GM18502 (cell line): ENCODE results near the gene PCSK5.
A peak's percentile ranks its signal among the peaks of the same experiment; 100 is the strongest.
"Not testable (repeated sequence)": the region's sequence is repeated elsewhere in the genome, so short reads cannot be mapped to it uniquely, and the experiment has no call there.

Source experiments
- ATAC-seq: cut with Tn5 transposase; IDR thresholded peaks from one replicate; pipeline ENCODE4 v1.9.1; 2021; ENCODE audit warnings: mild to moderate bottlenecking; ENCODE audit not compliant: unreplicated experiment, poor library complexity

Gene PCSK5

DNA sequence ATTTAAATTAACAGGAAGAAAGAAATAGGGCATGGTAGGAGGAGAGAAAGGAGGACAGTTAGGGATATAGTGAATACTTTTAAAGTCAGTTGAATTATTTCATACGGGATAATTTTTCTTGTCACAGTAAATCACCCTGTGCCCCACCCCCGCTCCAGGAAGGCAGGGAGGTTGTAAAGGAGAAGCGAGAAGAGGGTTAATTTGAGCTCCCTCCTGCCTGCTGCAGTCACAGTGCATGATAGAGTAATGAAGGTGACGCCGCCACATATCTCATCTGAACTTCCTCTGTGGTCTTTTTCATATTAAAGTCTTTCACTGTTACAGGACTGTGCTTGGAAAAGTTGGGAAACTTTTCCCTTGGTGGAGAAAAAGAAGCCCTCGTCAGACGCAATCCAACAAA lies 896 bp upstream of the PCSK5 start:
- no peak for ATAC-seq

DNA sequence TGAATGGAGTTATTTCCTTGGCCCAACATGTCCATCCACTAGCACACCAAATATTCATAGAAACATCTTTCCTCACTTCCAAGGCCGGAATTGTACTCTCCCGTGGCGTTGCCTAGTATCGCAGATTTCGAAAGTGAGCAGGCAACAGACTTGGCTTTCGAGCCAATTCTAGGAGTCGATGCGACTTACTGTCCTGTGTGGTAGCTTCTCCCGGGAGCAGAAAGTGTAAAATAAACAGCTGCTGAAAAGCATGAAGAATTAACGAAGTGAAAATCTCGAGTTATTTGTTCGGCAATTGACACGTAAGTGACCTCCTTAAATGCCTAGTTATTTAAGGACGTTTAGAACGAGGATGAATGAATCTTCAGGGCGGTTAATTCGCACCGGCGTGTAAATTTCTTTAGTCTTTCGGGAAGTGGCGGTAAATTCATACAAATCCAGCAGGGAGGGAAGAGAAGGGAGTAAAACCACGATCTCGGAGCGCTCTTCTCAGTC lies 449 bp upstream of the PCSK5 start:
- peak; percentile 22 for ATAC-seq

DNA sequence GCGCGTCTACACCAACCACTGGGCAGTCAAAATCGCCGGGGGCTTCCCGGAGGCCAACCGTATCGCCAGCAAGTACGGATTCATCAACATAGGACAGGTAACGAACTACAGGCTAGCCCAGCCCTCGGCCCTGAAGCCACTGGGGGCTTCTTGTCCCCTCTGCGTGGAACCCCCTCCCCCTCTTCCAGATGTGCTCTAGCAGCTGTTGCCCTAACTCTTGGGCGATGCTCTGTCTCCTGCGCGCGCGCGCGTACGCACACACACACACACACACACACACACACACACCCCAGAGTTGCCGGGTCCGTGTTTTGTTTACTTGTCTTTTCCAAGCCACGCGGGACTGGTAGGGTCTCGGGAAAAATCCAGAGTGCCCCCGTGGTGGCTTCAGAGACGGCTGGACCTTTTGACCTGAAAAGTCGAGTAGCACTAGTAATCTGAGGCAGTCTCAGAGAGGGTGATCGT lies 836 bp downstream of the PCSK5 start:
- no peak for ATAC-seq

DNA sequence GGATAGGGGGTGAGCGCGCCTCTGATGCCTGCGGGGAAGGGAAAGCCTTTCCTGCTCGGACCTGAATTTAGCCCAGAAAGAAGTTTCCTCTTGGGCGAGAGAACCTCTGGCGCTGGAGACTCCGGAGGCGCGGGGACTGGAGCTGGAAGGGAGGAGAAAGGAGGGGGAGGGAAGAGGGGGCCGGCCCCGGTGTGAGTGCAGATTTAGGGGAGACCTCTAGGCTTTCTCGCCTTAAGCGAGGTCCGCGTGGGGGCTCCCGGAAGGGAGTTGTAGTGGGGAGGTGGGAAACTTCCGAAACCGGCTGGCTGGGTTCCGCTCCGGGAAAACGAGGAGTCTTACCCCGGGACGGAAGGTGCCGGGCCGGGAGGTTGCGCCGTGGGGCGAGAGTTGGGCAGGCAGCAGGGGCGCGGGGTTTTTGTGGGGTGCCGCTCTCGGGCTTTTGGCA lies 1.3 kb downstream of the PCSK5 start:
- ATAC-seq = no peak

DNA sequence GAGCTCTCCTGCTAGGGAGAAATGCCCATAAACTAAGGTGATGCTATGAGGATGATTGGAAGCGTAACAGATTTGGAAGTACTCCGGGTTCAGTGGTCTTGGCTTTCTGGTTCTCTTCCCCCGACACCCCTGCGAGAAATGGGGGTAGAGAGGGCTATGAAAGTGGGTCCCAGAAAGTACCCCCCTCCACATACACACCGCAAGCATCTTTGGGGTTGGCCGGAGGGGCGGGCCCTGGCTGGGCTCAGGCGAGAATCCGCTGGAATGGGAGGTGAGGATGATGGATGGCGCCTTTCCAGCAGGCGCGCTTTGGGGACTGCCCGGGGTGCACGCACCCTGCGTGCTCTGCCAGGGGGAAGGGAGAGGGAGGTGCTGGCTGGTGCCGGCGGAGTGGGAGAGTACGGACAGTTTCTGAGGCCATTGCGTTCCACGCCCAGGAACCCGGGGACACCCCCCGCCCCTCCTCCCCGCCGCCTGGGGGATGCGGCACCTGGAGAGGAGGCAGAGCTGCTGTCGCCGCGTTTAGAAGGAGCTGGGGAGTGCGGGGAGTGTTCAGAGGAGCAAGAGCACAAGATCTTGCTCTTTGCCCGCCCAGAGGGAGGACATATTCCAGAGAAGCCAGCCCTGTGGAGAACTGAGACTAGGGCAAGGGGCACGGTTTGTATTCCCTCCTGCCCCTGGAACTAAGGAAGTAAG lies 1.9 kb downstream of the PCSK5 start:
- no peak for ATAC-seq

DNA sequence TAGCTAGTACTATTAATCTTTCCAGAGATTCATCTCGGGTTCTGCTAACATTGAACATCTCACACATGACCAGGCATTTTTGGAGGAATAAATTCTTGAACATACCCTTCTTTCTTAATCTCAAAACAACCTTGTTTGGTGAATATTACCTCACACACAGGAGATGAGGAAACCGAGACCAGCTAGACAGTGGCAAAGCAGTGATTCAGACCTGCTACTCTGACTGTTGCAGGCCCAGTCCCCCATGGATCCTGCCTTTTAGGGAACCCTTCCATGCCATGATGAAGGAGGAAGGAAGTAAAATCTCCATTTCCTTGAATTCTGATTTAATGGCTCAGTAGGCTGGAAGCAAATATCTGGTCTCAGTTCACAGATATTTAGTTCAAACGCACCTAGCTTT lies 2.6 kb downstream of the PCSK5 start:
- ATAC-seq = no peak

DNA sequence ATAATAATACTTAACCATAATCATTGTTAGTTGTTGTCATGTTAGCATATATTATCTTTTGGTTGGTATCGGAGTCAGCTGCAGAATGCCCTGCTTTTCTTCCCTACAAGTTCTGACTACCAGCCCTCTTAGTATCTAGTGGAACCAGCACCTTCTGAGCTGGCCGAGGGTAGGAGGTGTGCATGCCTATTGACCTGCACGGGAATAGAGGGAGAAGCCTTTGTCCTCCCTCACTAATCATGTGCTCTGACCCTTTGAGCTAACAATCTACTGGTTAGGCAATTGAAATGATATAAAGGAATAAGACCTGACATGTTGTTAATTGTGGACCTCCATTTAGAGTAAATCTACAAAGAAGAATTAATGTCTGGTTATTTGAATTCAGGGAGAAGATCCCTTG lies 4.1 kb downstream of the PCSK5 start:
- no peak for ATAC-seq

DNA sequence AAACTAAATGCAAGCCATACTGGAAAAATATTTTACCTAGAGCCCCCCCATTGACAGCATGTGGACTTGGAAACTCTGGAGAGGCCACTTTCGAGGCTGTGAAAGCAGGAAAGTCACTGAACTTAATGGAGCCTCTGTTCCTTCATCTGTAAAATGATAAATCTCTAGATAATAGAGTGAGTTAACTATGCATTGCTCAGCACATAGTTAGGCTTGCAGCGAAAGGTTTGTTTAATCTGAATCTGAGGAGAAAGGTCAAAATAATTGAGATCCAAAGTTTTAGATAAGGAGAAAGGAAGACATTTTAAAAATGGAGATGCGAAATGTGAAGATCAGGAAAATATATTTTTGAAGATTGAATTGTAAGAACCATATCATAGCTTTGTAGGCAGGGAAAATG lies 4.6 kb downstream of the PCSK5 start:
- ATAC-seq = no peak

DNA sequence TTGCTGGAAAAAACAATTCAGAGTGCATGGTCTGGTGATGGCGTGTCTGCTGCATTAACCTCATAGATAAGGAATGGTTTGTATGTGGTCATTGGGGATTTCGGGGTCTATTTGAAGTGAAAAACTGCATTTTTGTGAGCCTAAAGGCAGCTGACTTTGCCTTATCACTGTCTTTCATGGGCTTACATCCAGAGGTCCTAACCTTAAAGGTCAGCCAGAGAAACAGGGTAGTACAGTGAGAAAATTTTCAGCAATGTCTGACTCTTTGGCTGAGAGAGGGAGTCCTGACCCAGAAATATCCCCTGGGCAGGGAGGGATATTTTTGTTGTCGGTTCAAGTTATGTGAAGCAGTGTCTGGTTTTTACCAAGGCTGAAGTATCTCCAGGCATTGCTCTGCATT lies 5.7 kb downstream of the PCSK5 start:
- ATAC-seq = no peak

DNA sequence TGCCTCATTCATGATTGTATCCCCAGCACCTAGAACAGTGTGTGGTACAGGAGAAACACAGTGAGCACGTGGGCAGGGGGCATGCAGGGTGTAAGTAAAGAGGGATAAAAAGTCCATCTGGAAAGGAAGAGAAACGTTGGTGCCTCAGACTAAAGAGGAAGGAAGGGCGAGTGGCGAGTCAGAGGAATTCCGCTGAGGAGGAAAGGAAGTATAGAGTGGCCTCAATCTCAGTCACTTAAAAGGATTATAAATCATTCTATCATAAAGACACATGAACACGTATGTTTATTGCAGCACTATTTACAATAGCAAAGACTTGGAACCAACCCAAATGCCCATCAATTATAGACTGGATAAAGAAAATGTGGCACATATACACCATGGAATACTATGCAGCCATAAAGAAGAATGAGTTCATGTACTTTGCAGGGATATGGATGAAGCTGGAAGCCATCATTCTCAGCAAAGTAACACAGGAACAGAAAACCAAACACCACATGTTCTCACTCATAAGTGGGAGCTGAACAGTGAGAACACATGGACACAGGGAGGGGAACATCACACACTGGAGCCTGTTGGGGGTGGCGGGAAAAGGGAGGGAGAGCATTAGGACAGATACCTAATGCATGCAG lies 10.5 kb downstream of the PCSK5 start:
- ATAC-seq = not testable (repeated sequence)

DNA sequence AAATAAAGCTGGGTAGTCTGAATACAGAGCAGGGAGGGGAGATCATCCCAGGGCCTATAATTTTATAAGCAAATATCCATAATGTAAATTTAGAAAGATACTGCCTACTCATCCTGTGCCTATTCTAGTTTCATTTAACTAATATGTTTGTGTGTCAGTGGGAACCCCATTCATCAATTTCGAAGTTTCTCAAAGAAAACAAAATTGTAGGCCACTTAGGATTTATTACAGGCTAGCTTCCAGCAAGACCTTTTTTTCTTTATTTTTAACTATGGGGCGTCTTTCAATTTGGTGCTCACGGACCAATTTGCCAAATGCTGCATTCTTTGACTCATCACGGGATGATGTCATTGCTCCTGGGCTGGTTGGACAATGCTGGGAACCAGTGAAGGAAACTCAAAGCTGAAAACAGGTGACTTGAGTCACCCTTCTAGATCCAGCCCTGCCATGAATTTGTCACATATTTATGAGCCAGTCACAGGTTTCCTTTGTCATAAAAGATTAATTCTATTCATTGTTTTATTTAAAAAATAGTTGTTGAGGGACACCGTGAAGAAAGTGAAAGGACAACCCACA lies 13.4 kb downstream of the PCSK5 start:
- no peak for ATAC-seq

DNA sequence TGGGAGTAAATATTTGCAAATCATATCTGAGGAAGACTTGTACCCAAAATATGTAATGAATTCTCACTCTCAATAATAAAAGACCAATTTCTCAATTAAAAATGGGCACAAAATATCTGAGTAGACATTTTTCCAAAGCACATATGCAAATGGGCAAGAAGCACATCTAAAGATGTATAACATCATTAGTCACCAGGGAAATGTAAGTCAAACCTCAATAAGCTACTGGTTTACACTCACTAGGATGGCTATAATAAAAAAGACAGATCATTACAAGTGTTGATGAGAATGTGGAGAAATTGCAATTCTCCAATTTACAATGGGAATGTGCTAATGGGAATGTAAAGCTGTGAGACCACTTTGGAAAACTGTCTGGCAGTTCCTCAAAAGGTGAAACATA lies 13.9 kb downstream of the PCSK5 start:
- ATAC-seq = no peak

DNA sequence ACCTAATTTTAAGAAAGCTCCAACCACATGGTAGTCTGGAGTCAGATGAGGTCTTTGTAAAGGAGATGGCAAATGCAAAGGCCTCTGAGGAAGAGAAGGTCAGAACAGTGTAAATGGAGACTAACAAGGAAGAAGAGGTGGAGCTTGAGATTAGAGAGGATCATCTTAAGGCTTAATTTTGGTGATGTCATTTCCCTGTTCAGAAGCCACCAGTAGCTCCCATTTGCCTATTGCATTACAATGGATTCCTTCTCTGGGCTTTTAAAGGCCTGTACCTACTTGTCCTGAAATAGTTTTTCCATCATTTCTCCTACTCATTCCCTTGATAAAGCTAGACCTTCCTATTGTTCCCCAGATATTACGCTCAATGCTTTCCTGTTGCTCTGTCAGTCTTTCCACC lies 16.1 kb downstream of the PCSK5 start:
- no peak for ATAC-seq

DNA sequence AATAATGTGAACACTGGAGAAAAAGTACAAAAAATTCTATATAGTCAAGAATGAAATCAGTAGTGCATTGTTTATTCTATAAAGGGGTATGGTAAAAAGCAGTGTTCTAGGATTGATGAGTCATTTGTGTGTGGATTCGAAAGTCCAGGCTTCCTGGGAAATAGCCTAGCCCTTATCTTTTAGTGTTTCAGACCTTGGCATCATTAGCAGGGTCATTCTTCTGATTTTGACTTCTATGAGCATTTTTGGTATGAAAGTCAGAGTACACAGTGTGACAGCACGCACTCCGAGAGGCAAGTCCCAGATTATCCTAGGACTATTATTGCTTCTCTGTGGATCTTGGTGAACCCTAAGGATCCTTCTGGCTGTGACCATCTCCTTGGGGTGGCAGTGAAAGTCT lies 16.9 kb downstream of the PCSK5 start:
- ATAC-seq = no peak

DNA sequence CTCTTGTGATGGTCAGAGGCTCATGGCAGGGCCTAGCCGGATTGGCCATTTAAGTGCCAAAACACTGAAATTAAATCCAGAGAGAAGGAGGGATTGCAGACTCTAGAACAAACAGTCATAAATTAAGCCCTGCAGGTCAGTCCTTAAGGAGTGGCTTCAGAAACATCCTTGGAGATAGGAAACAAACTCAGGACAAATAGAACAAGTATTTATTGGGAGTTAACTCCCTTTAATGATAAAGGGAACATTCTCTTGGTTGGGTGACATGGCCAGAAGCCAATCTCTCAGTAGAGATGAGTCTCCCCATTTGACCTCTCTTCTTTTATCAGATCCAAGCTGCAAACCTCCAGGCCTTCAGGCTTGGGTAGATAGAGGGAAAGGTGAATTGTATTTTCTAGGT lies 17.4 kb downstream of the PCSK5 start:
- ATAC-seq = no peak

DNA sequence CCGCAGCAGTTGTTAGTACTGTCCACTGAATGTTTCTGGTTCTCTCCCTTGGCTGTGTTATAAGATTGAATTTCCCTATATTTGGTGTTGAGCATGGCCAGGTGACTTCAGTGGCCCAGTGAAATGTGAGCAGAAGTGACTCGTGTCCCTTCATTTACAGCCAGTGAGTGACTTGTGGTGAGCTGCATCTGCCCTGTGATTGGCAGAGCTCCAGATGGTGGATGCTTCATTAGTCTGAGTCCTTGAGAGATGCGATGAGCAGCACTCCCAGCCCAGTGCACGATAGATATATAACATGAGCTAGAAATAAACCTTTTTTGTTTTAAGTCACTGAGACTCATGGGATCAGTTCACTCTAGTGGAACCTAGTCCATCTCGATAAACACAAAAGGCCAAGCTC lies 19.3 kb downstream of the PCSK5 start:
- no peak for ATAC-seq

DNA sequence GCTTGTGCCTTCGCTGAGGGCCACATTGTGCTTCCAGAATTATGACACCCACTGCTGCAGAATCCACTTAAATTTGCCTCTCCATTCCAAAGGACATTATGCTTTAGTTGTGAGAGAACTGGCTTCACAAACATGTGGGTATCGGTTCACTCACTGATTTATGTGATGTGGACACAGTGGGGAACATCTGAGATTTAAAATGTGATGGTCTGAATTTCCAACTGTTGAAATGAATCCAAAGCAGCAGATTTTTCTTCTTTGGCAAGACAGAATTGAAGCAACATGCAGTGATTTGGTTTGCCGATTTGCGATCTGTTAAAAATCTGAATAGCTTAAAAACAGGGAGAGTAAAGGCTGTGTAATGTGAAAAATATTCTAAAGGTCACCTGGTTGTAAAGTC lies 20.3 kb downstream of the PCSK5 start:
- ATAC-seq = no peak

DNA sequence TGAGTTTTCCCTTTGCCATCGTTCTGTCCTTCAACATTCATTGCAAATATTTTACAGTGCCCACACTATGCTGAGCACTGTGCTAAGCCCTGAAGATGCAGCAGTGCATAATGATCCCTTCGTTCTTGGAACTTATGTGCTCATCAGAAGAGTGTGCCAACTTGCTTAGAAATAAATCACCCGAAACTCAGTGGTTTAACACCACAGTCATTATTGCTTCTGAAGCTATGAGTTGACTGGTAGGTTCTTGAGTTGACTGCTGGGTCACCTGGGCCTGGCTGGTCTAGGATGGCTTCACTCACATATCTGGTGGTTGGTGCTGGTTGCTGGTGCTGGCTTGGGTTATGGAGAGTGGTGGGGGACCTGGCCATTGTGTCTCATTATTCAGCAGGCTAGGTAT lies 20.9 kb downstream of the PCSK5 start:
- ATAC-seq = no peak

DNA sequence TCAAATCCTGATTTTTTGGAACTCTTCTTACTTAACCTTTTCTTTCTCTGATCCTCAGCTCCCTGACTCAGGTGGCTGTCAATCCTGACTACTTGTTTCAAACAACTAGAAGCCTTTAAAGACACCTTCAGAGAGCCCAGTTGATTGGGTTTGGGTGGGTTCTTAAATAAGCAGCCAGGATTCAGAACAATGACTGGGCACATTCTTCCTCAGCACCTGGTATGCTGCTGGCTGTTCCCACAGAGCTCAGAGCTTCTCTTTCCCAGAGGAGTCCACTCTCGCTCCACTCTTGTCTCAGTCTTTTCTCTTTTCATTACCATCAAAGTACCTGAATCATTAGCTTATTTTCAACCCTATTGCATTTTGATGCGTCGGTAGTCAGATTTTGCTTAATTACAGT lies 22.5 kb downstream of the PCSK5 start:
- no peak for ATAC-seq

DNA sequence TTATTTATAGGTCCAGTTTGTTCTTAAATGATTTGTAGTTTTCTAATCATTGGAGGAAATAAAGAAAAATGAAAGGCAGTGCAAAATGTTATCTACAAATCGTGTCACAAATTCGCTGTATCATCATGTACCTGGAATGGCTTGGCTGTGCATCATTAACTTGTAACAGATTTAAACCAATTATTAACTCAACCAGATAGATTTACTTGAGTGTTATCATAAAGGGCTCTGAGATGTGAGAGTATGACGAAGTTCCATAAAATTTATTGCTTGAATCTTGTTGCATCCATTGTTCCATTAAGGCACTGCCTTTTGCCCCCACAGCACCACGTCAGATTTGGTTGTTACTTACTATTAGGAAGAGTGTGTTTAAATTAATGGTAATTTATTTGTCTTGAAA lies 23.5 kb downstream of the PCSK5 start:
- ATAC-seq = no peak

DNA sequence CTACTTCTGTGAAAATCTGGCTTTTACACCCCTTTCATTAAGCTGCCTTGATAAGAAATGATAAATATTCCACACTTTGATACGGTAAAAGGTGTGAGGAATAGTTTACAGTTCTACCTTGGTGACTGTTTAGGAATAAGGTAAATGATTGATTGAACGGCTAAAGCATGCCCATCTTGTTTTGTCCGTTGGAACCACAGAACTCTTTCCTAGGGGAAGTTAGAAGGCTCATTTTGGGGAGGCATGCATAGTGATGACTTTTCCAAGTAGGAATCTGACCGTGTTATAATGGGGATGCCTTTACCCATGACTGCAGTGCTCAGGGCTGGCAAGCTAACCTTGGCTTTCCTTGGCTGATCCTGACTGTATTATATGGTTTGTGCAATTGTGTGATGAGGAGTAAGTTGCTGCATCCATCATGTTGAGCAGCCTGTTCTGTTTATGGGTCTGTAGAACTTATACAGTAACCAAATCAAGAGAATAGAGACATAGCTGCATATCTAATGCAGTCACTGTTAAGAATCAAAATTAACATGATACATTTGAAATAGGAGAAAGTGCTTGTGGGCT lies 24.5 kb downstream of the PCSK5 start:
- ATAC-seq = no peak
